K562 (cell line): Measurements from ENCODE around the gene TUT7. TPM values are rescaled to one million over a fixed set of nuclear protein-coding genes. Genes with fewer than 3 reads are reported as not detected.

Source experiments
- ATAC-seq: fragments of 200-7000 bp; cut with Tn5 transposase; 3 replicates; pipeline ENCODE4 v1.9.1; 2020; ENCODE audit warnings: moderate library complexity
- BruUV-seq: library from RNA; stranded (reverse); fragments of 400-500 nt; replicated peaks from 2 replicates; lab custom pipeline; 2021; lab: Mats Ljungman, UMichigan
- CTCF ChIA-PET: fragments of 300-600 bp; formaldehyde crosslinking; extraction: SDS; loops from one replicate; lab custom pipeline; 2021; ENCODE audit warnings: low intra/inter-chr PET ratio; lab: Yijun Ruan, JAX
- POLR2A ChIA-PET: fragments of 300-600, 350-650 bp; sonication (Branson Sonifier 250); formaldehyde crosslinking; extraction: SDS; loops from one replicate; lab custom pipeline; 2021; ENCODE audit warnings: antibody characterized with exemption, inconsistent platforms; lab: Yijun Ruan, JAX
- DNase-seq, 4 experiments: peaks; one replicate each; pipeline versions ENCODE4 v3.0.0 to v3.0.0-alpha.2; 2011 to 2018; ENCODE audit warnings: low spot score in 3 of 4, mixed read lengths in 3 of 4; ENCODE audit errors: extremely low read depth in 1 of 4
- FAIRE-seq: peaks from 2 replicates; lab custom pipeline; 2011; peaks lifted over from hg19 to GRCh38; lab: Jason Lieb, UNC
- H2AFZ ChIP-seq: 2 replicates; pipeline ENCODE4 v1.6.0; 2011; ENCODE audit warnings: low read depth, low read length, control low read depth, inconsistent platforms
- H3K27ac ChIP-seq: fragments of 200-600 bp; 3 replicates; pipeline ENCODE4 v1.8.0; 2011; ENCODE audit warnings: low read depth, mild to moderate bottlenecking, control low read depth, inconsistent platforms, low read length, moderate library complexity, mixed read lengths; ENCODE audit errors: extremely low read depth
- H3K27me3 ChIP-seq, 2 experiments: fragments of 300-600 bp in 1 of 2; 2 replicates in 1 of 2; 3 replicates in 1 of 2; pipeline versions ENCODE4 v1.6.0 to v1.8.0; 2011; ENCODE audit warnings: inconsistent platforms in 2 of 2, low read length in 2 of 2, mild to moderate bottlenecking in 1 of 2, mixed read lengths in 1 of 2, moderate library complexity in 1 of 2; ENCODE audit not compliant: control insufficient read depth in 2 of 2, insufficient read depth in 2 of 2
- H3K36me3 ChIP-seq: fragments of 300-600 bp; 3 replicates; pipeline ENCODE4 v1.8.0; 2011; ENCODE audit warnings: mild to moderate bottlenecking, low read length, inconsistent platforms; ENCODE audit not compliant: control insufficient read depth, insufficient read depth
- H3K4me1 ChIP-seq, 2 experiments: fragments of 200-600 bp in 1 of 2; replicated peaks in 1 of 2; 2 replicates in 1 of 2; 3 replicates in 1 of 2; pipeline versions ENCODE4 v1.5.1 to v1.8.0; 2011; ENCODE audit warnings: inconsistent platforms in 2 of 2, low read length in 2 of 2, mild to moderate bottlenecking in 1 of 2, mixed read lengths in 1 of 2, moderate library complexity in 1 of 2; ENCODE audit not compliant: control insufficient read depth in 2 of 2, insufficient read depth in 2 of 2
- H3K4me2 ChIP-seq: 2 replicates; pipeline ENCODE4 v1.6.1; 2011; ENCODE audit warnings: low read length, control low read depth, inconsistent platforms, mixed read lengths; ENCODE audit not compliant: insufficient read depth
- H3K4me3 ChIP-seq: fragments of 200-600 bp; sonication (generic), shearing (Covaris generic); 2 replicates; pipeline ENCODE4 v1.5.1; 2016; ENCODE audit warnings: control low read depth, inconsistent platforms
- H3K79me2 ChIP-seq: fragments of 200-600 bp; 3 replicates; pipeline ENCODE4 v1.8.0; 2011; ENCODE audit warnings: low read length, inconsistent platforms; ENCODE audit not compliant: control insufficient read depth, insufficient read depth
- H3K9ac ChIP-seq, 2 experiments: 2 replicates each; pipeline versions ENCODE4 v1.6.0 to v1.6.1; 2011; ENCODE audit warnings: low read depth in 2 of 2, low read length in 2 of 2, control low read depth in 1 of 2, inconsistent platforms in 1 of 2, mild to moderate bottlenecking in 1 of 2, mixed read lengths in 1 of 2; ENCODE audit not compliant: insufficient read depth in 1 of 2
- H3K9me1 ChIP-seq: one replicate; pipeline ENCODE4 v1.6.0; 2011; ENCODE audit warnings: inconsistent platforms, mild to moderate bottlenecking, low read length, moderate library complexity; ENCODE audit not compliant: control insufficient read depth, insufficient read depth
- H3K9me3 ChIP-seq: replicated peaks from 2 replicates; pipeline ENCODE4 v1.5.1; 2011; ENCODE audit warnings: low read depth, low read length, inconsistent platforms; ENCODE audit not compliant: control insufficient read depth, insufficient read depth
- H4K20me1 ChIP-seq: replicated peaks from 2 replicates; pipeline ENCODE4 v1.6.1; 2011; ENCODE audit warnings: low read length, inconsistent platforms, mixed read lengths; ENCODE audit not compliant: control insufficient read depth, insufficient read depth
- HDAC1 ChIP-seq, 2 experiments: fragments of 450-650 bp; IDR thresholded peaks; 2 replicates each; pipeline ENCODE4 v1.6.1; 2016 to 2017; ENCODE audit warnings: inconsistent platforms in 1 of 2, mild to moderate bottlenecking in 1 of 2, moderate library complexity in 1 of 2
- TAF15 ChIP-seq: fragments of 200-400 bp; formaldehyde crosslinking; IDR thresholded peaks from 2 replicates; pipeline ENCODE4 v1.6.1; 2017; ENCODE audit warnings: mild to moderate bottlenecking, low read depth, low read length, moderate library complexity
- U2AF1 ChIP-seq: fragments of 200-400 bp; formaldehyde crosslinking; optimal IDR thresholded peaks from 2 replicates; pipeline ENCODE3; 2017; ENCODE audit warnings: mild to moderate bottlenecking, low read depth, low read length, moderate library complexity
- ZNF121 ChIP-seq: sonication (generic); formaldehyde crosslinking; conservative IDR thresholded peaks from 2 replicates; pipeline ENCODE4 v1.8.0; 2022; ENCODE audit warnings: missing genetic modification reagents
- WGBS: fragments of 100-300 bp; shearing (Covaris generic); methylation state at CpG from one replicate; pipeline ENCODE4 v1.1.6; 2016; ENCODE audit warnings: low coverage, mixed read lengths; ENCODE audit not compliant: insufficient coverage; ENCODE audit errors: missing lambda C conversion rate; 5-methylcytosine and 5-hydroxymethylcytosine counted together
- in situ Hi-C: fragments of 300-500 bp; cut with MboI; formaldehyde crosslinking; loops from 4 replicates; pipeline ENCODE4 v1.15.0; 2018; ENCODE audit warnings: inconsistent platforms, mixed read lengths
- intact Hi-C: fragments of 100-400 bp; cut with micrococcal nuclease; formaldehyde crosslinking; loops from 2 replicates; pipeline ENCODE4 v1.14.2; 2022
- polyA plus RNA-seq, 8 experiments: library from polyadenylated mRNA; depleted of rRNA in 4 of 8; stranded (reverse) in 5 of 8; unstranded in 3 of 8; fragments of >200 nt; fragmentation: Nextera tagmentation in 2 of 8; fragmentation: Illumina TruSeq in 1 of 8; extraction: Ambion mirVana in 2 of 8; extraction: Trizol in 1 of 8; gene quantifications; 2 replicates each; pipeline versions ENCODE4 v1.2.1 to v1.2.3, GENCODE V29; 2011 to 2014; ENCODE audit warnings: inconsistent platforms in 1 of 8, missing spikeins in 1 of 8
- total RNA-seq, 7 experiments: library from RNA; depleted of rRNA in 6 of 7; stranded (reverse); fragments of >200 nt in 6 of 7; fragmentation: Illumina TruSeq in 2 of 7; extraction: Trizol in 2 of 7; gene quantifications; 2 replicates each; pipeline versions ENCODE4 v1.2.1 to v1.2.3, GENCODE V29; 2011 to 2021; ENCODE audit warnings: low replicate concordance in 1 of 7
- TF ChIP-seq, protein P1 (sequence below), 2 experiments: fragments of 450-650 bp; IDR thresholded peaks; 2 replicates each; pipeline ENCODE4 v1.6.1; 2016; ENCODE audit warnings: mild to moderate bottlenecking in 2 of 2, borderline replicate concordance in 1 of 2, low read depth in 1 of 2, moderate library complexity in 1 of 2

TUT7 gene
- total and polyA plus RNA-seq, 9 of the 15 experiments (the other 6 are each of a cell fraction or from before 2014, with no cell fraction given), result 5.9 to 26.9 (median 15.2) TPM

DNA sequence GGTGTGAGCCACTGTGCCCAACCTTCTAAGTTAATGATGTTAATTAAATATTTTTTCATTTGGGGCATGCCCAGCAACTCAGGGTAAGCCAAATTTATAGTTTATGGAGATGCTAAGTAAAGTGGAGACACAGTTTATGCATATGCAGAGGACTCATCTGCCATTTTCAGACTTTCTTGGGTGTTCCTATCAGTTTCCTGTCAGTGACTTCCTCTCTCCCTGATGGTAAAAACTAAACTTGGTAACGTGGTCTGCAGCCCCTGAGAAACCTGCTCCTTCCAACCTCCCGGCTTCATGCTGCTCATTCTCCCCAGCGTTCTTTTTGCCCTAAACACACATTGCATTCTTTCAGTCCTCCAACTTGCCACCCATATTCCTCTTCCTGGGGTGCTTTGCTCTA, 48.4 kb upstream of the TUT7 start:
- Histone ChIP-seq H3K4me1 (no peaks in the 10 kb centered on the region), H3K36me3 (no peaks in the 10 kb centered on the region), H2AFZ (no peak overlapping the region), H3K9me1 (no peaks in the 10 kb centered on the region), H3K27ac (no peak overlapping the region), H3K4me2 (no peak overlapping the region), H3K27me3 (peaks cover 2 to 12% of the 10 kb centered on the region in 2 experiments), H3K9me3 (no peaks in the 10 kb centered on the region), H3K4me3 (no peak overlapping the region), H3K79me2 (no peaks in the 10 kb centered on the region), H4K20me1 (no peaks in the 10 kb centered on the region), H3K9ac (no peak overlapping the region)
- no TSS peak for BruUV-seq
- ATAC-seq (no peak), FAIRE-seq (no peak), DNase-seq (no peak)
- ChIA-PET POLR2A (no interaction called here), CTCF (no interaction called here)
- WGBS, result 0% methylated on average over 2 of the region's 3 CpGs
- in situ Hi-C loops, result no loop called here
- intact Hi-C loops, result no loop called here
- TF ChIP-seq ZNF121 (CRISPR knock-in tag) (no peak), U2AF1 (no peak), TAF15 (no peak), HDAC1 (IDR thresholded peaks at IDR 0.05) (no peak)
- TF ChIP-seq, protein P1, sequence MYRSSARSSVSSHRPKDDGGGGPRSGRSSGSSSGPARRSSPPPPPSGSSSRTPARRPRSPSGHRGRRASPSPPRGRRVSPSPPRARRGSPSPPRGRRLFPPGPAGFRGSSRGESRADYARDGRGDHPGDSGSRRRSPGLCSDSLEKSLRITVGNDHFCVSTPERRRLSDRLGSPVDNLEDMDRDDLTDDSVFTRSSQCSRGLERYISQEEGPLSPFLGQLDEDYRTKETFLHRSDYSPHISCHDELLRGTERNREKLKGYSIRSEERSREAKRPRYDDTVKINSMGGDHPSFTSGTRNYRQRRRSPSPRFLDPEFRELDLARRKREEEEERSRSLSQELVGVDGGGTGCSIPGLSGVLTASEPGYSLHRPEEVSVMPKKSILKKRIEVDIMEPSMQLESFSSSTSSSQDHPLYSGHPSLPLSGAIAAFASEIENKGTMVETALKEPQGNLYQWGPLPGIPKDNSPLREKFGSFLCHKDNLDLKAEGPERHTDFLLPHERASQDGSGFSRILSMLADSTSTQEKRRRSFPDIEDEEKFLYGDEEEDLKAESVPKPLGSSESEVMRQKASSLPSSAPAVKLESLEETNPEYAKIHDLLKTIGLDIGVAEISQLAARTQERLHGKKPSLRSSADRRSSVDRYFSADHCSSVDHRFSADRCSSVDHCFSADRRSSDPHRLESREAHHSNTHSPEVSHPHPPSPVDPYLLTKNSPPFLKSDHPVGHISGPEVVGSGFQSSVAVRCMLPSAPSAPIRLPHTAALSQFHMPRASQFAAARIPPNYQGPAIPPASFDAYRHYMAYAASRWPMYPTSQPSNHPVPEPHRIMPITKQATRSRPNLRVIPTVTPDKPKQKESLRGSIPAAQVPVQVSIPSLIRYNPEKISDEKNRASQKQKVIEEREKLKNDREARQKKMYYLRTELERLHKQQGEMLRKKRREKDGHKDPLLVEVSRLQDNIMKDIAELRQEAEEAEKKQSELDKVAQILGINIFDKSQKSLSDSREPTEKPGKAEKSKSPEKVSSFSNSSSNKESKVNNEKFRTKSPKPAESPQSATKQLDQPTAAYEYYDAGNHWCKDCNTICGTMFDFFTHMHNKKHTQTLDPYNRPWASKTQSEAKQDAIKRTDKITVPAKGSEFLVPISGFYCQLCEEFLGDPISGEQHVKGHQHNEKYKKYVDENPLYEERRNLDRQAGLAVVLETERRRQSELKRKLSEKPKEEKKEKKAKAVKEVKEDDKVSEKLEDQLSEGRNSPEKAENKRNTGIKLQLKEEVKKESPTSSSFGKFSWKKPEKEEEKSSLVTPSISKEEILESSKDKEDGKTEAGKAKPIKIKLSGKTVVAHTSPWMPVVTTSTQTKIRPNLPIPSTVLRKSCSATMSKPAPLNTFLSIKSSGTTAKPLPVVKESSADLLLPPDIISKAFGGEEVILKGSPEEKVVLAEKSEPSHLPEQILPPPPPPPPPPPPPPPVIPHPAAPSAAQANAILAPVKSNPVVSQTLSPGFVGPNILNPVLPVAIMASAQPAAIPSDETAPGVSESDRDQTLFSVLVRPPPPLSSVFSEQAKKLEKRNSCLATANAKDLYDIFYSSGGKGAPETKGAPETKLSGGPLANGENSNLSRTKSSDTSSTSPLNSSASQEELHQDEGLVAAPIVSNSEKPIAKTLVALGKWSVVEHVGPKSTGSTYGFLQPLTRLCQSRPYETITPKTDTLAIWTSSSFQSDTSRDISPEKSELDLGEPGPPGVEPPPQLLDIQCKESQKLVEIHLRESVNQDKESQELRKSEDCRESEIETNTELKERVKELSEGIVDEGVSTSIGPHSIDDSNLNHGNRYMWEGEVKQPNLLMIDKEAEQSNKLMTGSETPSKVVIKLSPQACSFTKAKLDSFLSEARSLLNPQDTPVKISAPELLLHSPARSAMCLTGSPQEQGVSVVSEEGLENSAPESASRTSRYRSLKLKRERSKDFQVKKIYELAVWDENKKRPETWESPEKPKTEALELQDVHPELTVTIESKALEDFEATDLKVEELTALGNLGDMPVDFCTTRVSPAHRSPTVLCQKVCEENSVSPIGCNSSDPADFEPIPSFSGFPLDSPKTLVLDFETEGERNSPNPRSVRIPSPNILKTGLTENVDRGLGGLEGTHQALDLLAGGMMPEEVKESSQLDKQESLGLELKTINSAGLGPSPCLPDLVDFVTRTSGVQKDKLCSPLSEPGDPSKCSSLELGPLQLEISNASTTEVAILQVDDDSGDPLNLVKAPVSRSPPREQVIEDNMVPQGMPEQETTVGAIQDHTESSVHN (IDR thresholded peaks at IDR 0.05; ENCODE audit: borderline replicate concordance in 1 of 2, low read depth in 1 of 2), result no peak
